SHP77 (cell line): ENCODE measurements around the gene PPM1N.

Source experiments
- DNase-seq, 2 experiments: peaks; one replicate each; lab custom pipeline; 2025; lab: John Stamatoyannopoulos, UW

PPM1N gene, protein sequence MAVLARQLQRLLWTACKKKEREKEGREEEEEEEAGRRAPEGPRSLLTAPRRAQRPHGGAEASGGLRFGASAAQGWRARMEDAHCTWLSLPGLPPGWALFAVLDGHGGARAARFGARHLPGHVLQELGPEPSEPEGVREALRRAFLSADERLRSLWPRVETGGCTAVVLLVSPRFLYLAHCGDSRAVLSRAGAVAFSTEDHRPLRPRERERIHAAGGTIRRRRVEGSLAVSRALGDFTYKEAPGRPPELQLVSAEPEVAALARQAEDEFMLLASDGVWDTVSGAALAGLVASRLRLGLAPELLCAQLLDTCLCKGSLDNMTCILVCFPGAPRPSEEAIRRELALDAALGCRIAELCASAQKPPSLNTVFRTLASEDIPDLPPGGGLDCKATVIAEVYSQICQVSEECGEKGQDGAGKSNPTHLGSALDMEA

DNA sequence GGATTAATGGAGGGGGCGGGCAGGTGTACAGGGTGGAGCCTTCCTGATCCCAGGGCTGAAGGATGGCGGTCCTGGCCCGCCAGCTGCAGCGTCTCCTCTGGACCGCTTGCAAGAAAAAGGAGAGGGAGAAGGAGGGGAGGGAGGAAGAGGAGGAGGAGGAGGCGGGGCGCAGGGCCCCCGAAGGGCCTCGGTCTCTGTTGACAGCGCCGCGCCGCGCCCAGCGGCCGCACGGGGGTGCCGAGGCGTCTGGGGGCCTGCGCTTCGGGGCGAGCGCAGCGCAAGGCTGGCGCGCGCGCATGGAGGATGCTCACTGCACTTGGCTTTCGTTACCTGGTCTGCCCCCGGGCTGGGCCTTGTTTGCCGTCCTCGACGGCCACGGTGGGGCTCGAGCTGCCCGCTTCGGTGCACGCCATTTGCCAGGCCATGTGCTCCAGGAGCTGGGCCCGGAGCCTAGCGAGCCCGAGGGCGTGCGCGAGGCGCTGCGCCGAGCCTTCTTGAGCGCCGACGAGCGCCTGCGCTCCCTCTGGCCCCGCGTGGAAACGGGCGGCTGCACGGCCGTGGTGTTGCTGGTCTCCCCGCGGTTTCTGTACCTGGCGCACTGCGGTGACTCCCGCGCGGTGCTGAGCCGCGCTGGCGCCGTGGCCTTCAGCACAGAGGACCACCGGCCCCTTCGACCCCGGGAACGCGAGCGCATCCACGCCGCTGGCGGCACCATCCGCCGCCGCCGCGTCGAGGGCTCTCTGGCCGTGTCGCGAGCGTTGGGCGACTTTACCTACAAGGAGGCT lies at the start of gene PPM1N:
TSS of gene PPM1N (plus strand) at position 33 of the 785 bp plus-strand sequence. CDS start at position 63, 30 bp downstream.
- no peak for DNase-seq

DNA sequence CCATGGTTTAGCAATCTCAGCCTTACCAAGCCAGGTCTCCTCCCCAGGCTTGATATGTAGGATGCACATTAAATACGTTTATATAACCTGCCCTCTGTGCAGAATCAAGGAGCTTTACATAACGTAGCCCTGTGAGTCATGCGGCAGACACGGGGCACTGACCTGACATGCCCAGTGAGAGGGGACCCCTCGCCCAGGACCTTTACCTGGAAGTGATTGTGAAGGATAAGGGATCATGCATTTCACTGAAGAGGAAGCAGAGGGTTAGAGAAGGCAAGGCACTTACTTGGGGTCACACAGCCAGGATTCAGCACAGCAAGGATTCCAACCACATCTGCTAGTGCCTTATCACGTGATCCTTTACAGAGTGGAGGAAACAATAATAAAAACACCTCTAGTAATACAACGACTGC lies 49.4 kb upstream of the PPM1N start:
- DNase-seq, result no peak

DNA sequence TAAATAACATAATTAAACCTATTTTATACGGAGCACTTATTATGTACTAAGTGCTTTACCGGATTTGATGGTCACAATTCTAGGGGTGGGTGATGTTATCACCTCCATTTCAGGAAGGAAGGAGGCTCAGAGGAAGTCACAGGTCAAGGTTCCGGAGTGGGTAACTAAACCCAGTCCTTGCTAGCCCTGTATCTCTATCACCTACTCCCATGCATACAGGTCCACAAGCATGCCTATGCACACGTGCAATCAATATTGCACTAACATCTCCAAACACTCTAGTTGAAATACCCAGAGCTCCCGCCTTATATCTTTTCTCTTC lies 48.3 kb upstream of the PPM1N start:
- DNase-seq, result no peak

DNA sequence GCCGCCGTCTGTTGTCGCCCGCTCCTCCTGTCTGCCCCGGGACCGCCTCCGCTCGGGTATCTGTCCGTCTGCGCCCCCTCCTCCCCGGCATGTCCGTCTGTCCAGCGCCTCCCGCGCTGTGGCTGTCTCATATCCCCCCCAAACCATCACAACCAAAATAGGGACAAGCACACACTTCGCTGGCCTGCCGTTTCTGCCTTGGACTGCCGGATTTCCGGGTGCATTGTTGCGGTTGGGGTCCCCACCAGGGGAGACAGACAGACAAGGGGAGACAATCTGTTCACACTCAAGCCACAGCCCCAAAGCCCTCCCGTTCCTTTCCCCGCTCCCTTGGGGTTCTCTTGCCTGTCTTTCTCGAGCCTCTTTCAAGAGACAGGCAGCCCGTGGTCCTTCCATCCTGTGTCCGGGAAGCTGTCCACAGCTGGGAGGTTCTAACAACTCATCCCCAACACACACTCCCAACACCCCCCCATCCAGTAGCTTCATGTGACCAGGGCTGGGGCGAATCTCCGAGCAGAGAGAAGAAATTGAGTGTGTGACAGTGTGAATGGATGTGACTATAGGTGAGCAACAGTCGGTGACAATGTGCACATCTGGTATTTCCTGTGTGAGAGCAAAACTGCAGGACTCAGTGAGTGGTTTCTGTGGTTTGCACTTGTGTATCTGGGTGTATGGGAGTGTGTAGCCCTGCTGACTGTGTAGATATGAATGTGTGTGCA lies 47.0 kb upstream of the PPM1N start:
- no peak for DNase-seq

DNA sequence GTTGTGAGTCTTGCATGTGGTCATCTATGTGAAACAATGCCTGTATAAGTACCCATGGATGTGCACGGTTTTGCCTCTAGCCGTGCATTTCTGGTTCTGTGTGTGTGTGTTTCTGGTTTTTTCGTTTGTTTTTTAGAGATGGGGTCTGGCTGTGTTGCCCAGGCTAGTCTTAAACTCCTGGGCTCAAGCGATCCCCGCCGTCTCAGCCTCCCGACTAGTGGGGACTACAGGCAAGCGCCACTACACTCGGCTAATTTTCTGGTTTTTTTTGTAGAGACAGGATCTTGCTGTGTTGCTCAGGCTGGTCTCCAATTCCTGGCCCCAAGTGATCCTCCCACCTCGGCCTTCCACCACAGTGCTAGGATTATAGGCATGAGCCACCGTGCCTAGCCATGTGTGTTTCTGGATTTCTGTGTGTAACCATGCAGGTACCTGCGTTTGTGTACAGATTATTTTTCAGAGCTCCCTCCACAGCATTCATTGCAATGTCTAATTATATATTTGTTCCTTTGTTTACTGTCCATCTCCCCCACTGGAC lies 46.3 kb upstream of the PPM1N start:
- no peak for DNase-seq

DNA sequence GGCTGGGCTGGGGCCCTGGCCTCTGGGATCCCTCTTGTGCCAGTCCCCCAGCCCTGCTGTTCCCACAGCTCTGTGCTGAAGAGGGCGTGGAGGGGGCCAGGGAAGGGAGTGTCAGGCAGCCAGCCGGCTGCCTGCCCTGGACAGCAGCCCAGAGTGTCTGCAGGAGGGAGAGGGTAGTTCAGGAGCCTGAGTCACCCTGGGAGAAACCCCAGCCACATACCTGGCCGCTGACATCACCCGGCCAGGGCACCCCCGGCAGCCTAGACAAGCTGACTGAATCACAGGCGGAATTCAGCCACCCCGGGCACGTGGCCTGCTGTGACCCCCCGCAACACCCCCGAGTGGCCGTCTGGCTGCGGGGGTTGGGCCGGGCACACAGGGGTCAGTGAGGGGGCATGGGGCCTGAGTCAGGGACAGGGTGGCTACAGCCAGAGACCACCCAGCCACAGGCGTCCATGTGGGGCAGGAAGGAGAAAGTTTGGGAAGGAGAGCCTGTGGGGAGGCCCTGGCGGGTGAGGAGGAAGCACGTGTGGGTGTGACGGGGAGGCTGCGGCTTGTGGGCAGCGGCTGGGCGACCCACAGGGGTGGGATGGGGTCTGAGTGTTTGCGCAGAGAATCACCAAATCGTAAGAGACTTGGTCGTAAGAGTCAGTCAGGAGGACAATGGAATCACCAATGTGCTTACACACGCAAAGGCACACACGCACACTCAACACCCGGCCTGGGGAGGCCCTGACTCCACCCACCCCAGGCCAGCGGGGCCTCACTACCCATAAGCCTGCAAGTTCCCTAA lies 42.3 kb upstream of the PPM1N start:
- peak in 1 of 2 experiments; percentile 63 for DNase-seq

DNA sequence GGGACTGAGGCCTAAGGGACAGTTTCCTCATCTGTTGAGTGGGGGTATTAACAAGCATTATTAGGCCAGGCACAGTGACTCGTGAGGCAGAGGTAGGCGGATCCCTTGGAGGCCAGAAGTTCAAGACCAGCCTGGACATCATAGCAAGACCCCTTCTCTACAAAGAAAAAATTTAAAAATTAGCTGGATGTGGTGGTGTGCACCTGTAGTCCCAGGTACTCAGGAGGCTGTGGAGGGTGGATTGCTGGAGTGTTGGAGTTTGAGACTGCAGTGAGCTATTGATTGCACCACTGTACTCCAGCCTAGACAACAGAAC lies 41.8 kb upstream of the PPM1N start:
- DNase-seq, result no peak

DNA sequence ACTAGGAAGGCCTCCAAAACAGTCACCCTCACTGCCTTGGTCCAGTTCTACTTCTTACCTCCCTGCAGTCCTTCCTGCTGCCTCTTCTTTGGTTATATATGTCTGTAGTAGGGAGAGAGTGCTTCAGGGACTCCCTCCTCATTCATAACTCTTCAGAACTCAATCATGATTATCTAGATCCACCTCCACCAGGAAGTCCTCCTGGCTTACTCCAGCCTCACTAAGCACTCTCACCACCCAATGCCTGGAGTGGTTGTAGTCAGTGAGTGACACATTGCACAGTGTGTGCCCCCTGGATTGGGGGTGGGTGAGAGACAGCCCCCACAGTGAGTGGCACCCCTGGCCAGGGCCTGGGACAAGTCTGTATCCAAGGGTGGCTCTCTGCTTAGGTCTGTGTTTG lies 40.5 kb upstream of the PPM1N start:
- DNase-seq, result no peak

DNA sequence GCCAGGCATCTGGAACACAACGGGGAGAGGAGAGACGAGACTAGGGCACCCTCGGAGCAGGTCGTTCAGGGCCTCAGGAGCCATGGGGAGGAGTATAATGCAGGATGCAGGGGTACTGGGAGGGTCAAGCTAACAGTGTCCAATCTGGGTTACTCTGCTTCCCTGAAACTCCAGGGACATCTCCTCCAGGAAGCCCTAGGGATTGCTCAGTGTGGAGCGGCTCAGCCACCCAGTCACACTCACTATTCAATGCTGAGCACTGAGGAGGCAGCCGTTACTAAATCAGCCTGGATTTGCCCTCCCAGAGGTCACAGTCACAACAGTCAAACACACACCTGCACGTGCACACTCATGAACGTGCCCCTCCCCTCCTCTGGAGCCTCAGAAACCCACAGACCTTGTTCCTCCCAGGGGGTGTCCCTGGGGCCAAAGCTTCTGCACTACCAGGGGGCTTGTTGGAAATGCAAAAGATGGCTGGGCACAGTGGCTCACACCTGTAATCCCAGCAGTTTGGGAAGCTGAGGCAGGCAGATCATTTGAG lies 37.4 kb upstream of the PPM1N start:
- no peak for DNase-seq

DNA sequence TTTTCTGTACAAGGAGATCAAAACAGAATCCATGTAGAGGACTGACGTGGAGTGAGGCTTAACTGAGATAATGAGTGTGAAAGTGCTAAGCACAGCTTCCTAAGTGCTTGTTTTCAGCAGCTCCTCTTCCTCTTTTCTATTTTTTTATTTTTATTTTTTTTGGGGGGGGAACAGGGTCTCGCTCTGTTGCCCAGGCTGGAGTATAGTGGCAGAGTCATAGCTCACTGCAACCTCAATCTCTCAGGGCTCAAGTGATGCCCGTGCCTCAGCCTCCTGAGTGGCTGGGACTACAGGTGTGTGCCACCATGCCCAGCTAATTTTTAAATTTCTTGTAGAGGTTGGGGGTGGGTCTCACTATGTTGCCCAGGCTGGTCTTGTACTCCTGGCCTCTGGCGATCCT lies 36.1 kb upstream of the PPM1N start:
- no peak for DNase-seq

DNA sequence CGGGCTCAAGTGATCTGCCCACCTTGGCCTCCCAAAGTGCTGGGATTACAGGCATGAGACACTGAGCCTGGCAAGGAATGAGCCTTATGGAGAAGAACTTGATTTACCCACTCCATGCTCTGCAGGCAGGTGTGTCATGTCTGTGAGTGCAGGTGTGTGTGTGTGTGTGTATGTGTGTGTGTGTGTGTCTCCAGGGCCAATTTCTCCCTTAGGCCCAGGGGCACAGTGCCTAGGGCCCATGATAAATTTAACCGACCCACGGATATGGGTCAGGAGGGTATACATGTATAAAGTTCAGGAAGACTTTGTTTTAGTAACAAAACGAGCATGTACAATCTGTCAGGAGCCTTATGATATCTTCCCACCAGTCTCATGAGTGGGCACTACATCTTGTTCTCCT lies 35.0 kb upstream of the PPM1N start:
- no peak for DNase-seq

DNA sequence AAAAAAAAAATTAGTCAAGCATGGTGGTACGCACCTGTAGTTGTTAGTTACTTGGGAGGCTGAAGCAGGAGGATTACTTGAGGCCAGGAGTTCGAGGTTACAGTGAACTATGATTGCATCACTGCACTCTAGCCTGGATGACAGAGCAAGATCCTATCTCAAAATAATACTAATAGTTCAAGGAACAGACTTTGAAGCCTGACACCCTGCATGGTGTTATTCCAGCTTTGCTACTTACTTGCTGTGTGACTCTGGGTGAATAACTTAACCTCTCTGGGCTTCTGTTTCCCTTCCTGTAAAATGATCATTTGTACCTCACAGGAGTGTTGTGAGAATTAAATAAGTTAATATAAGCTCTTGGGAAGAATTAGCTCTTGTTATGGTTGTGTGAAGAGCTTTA lies 34.0 kb upstream of the PPM1N start:
- DNase-seq, result no peak

DNA sequence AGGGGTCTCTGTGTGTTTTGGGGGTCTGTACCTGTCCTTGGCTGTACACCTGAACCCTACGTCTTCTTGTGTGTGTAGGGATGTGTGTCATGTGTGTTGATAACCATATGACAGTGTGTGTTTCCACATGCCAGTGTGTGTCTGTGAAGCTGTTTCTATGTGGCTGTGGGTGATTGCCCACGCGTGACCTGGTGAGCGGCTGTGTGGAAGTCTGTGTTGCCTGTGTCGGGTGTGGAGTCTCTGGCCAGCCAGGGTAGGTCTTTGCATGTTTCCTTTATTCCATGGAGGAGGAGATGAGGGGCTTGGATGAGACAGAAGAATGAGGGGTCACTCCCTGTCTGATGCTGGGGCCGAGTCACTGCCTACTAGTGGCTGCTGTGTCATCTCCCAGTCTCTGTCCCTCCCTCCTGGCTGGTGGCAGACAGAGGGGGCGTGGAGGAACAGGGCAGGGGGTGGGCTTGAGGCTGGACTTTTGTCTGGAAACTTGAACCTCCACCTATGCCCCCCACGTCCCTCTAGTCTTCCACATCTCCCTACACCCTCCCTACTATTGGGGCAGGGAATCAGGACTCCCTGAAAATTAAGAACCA lies 33.3 kb upstream of the PPM1N start:
- no peak for DNase-seq

DNA sequence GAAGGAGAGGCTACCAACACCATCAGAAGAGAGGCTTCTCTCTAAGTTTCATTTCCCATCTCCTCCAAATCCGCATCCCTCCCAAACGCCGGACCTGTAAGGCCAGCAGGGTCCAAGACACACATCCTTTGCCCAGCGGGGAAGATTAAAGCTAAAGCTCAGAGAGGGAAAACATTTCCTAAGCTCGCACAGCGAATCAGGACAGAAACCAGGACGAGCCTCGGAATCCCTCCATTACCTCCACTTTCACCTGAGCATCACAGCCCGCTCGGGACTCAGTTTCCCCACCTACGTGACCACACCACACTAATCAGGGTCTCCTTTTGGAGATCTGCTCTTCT lies 31.2 kb upstream of the PPM1N start:
- DNase-seq, result no peak

DNA sequence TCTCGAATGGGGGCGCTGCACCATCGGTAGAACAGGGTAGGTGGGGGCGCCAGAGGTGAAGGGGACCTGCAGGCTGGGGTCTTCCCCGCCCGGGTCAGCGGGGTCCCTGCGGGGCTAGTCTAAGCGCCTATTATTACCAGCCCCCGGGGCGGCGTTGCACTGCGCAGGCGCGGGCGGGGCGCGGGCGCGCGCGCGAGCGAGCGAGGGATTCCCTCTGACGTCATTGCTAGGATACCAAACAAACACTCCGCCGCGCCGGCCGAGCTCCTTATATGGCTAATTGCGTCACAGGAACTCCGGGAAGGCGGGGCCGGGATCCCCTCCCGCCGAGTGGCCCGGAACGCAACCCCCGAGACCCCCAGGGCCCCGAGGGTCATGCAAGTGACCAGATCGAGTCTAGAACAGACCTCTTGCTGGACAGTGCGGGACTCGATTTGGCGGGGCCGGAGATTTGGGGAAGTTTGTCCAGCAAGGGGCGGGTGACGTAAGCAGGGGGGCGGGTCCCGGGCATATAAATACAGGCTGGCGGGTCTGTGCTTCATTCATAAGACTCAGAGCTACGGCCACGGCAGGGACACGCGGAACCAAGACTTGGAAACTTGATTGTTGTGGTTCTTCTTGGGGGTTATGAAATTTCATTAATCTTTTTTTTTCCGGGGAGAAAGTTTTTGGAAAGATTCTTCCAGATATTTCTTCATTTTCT lies 30.6 kb upstream of the PPM1N start, which contains the start of gene FOSB:
TSS of gene FOSB (plus strand) at position 541 of the 703 bp plus-strand sequence. CDS start 591 bp downstream, outside the sequence.
- peak; percentile 88 to 89 for DNase-seq

DNA sequence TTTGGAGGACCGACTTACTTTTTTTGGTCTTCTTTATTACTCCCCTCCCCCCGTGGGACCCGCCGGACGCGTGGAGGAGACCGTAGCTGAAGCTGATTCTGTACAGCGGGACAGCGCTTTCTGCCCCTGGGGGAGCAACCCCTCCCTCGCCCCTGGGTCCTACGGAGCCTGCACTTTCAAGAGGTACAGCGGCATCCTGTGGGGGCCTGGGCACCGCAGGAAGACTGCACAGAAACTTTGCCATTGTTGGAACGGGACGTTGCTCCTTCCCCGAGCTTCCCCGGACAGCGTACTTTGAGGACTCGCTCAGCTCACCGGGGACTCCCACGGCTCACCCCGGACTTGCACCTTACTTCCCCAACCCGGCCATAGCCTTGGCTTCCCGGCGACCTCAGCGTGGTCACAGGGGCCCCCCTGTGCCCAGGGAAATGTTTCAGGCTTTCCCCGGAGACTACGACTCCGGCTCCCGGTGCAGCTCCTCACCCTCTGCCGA lies 30.0 kb upstream of the PPM1N start:
- no peak for DNase-seq

DNA sequence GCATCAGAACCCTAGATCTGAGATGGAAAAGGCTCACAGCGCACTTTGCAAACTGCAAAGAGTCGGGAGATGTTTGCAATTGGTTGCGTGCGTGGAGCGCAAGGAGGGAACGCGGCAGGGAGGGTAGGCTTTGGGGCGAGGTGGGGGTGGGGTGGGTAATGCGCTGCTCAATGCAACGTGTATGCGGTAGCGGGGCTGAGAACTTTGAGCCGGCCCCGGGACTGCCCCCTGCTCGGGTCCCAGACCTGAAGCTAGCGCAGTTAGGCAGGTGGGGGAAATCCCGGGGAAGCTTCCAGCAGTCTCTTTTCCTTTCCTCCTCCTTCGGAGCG lies 29.5 kb upstream of the PPM1N start:
- no peak for DNase-seq

DNA sequence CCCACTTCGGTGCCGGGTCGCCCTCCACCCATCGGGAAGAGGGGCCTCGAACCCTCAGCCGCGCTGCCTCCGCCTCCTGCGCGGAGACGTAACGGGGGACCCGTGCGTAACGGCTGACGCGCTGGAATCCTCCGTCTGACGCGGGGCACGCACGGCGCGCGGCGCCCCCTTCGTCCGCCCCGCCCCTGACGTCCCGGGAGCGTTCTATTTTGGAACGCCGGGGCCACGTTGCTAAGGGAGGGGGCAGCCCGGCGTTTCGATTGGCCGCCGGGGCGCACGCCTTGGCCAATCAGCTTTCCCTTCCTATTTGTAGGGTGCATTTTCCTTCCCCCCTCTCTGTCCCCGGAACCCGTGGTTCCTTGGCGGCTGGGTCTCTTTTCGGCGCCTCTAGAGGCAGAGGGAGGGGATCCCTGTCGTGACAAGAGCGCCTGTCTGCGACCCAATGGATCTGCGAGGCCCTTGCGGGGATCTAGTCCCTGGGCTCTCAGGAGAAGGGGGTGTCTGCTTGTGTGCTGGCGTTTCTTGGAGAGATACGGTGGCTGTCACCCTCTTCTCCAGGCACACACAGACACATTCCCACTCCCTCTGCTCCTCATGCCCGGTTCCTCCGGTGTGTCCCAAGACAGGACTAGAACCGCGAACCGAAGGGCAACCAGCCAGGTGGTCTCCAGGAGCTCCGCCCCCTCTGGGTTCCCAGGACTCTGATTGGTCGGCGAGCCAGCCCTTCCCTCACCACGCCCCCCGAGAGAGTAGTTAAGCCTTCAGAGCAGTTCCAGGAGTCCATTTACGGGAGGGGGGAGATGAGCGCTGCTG lies 28.9 kb upstream of the PPM1N start:
- DNase-seq, result peak; percentile 85 to 93

DNA sequence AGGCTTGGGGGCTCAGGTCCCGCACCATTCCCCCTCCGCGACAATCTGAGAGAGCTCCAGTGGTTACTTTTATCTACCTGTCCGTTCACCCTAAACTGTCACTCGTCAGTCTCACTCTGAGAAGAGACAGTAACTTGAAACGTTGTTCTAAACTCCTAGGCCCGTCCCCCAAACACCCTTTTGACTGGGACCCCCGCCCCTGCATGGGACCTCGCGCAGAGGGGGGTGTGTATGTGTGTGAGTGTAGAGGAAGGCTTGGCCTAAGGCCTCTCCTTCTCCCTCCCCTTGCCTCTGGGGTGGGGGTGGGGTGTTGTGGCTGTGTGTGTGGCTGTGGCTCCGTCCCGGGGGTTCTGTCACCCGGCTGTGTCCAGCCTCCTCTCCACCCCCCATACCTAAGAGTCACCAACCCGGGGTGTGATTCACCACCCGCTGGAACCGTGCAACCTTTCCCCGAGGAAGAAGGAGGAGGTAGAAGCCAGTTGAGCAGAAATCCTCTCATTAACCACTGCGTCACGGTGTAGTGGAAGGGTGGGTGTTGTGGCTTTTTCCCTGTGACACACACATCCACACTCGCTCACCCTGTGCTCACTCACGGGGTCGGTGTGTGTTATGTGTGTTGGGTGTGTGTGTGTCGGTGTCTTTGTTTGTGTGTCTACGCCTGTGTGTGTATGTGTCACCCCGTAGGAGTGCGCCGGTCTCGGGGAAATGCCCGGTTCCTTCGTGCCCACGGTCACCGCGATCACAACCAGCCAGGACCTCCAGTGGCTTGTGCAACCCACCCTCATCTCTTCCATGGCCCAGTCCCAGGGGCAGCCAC lies 28.1 kb upstream of the PPM1N start:
- no peak for DNase-seq
